A673 (cell line): ENCODE measurements around the gene SLC16A3. TPM values are rescaled to one million over a fixed set of nuclear protein-coding genes. Genes with fewer than 3 reads are reported as not detected.
"Not testable (repeated sequence)": the region's sequence is repeated elsewhere in the genome, so short reads cannot be mapped to it uniquely, and the experiment has no call there.

Experiments
- BruUV-seq: library from RNA; stranded (reverse); fragments of 400-500 nt; replicated peaks from 2 replicates; lab custom pipeline; 2021; lab: Mats Ljungman, UMichigan
- CTCF ChIA-PET: fragments of 300-600 bp; sonication (Branson Sonifier 250); formaldehyde crosslinking; loops from one replicate; lab custom pipeline; 2022; ENCODE audit warnings: antibody characterized with exemption; lab: Charles Lee
- POLR2A ChIA-PET: fragments of 300-600 bp; sonication (Branson Sonifier 250); formaldehyde crosslinking; loops from one replicate; lab custom pipeline; 2022; ENCODE audit warnings: antibody characterized with exemption; ENCODE audit not compliant: low non-redundant PET; lab: Charles Lee
- DNase-seq: peaks from one replicate; pipeline ENCODE4 v3.0.0-alpha.2; 2015; ENCODE audit warnings: low spot score
- H3K27ac ChIP-seq: fragments of 200-600 bp; sonication (generic); 2 replicates; pipeline ENCODE4 v1.5.1; 2016; ENCODE audit warnings: mixed run types, low read depth, mild to moderate bottlenecking, mixed read lengths, antibody characterized with exemption, low read length; ENCODE audit not compliant: poor library complexity, severe bottlenecking
- H3K27me3 ChIP-seq: fragments of 200-600 bp; sonication (generic); replicated peaks from 2 replicates; pipeline ENCODE4 v1.6.1; 2017; ENCODE audit warnings: mixed run types, low read depth, mild to moderate bottlenecking, mixed read lengths, antibody characterized with exemption, low read length; ENCODE audit not compliant: insufficient read depth, poor library complexity
- H3K36me3 ChIP-seq: fragments of 200-600 bp; sonication (generic); 2 replicates; pipeline ENCODE4 v1.6.1; 2016; ENCODE audit warnings: mixed run types, mild to moderate bottlenecking, mixed read lengths, antibody characterized with exemption, low read length; ENCODE audit not compliant: insufficient read depth, poor library complexity, severe bottlenecking
- H3K4me1 ChIP-seq: fragments of 200-600 bp; sonication (generic); 2 replicates; pipeline ENCODE4 v1.6.1; 2017; ENCODE audit warnings: mixed run types, mild to moderate bottlenecking, mixed read lengths, antibody characterized with exemption, low read length; ENCODE audit not compliant: insufficient read depth, poor library complexity, severe bottlenecking
- H3K4me3 ChIP-seq: fragments of 200-600 bp; sonication (generic); 2 replicates; pipeline ENCODE4 v1.5.1; 2016; ENCODE audit warnings: low read depth, mixed run types, mild to moderate bottlenecking, mixed read lengths, low read length; ENCODE audit not compliant: poor library complexity, severe bottlenecking
- H3K9me3 ChIP-seq: fragments of 200-600 bp; sonication (generic); 2 replicates; pipeline ENCODE4 v1.6.1; 2016; ENCODE audit warnings: mixed run types, low read depth, mild to moderate bottlenecking, mixed read lengths, antibody characterized with exemption, low read length; ENCODE audit not compliant: poor library complexity, severe bottlenecking
- EZH2 ChIP-seq: fragments of 200-600 bp; sonication (generic); IDR thresholded peaks from 2 replicates; pipeline ENCODE4 v1.6.1; 2017; ENCODE audit warnings: borderline replicate concordance, low read depth, mild to moderate bottlenecking, mixed read lengths, antibody characterized with exemption, low read length; ENCODE audit not compliant: poor library complexity, severe bottlenecking
- intact Hi-C: fragments of 100-400 bp; cut with micrococcal nuclease; formaldehyde crosslinking; loops from one replicate; pipeline ENCODE4 v1.10.0; 2022; ENCODE audit not compliant: unreplicated experiment
- total RNA-seq: library from RNA; stranded (reverse); gene quantifications from 2 replicates; pipeline ENCODE4 v1.2.3, GENCODE V29; 2021
- TF ChIP-seq, protein P1 (sequence below): fragments of 300-800, 200-600 bp; sonication (generic); conservative IDR thresholded peaks from 2 replicates; pipeline ENCODE4 v1.5.1; 2017; ENCODE audit warnings: low read depth, mild to moderate bottlenecking, antibody characterized with exemption, low read length, moderate library complexity, mixed read lengths

The SLC16A3 gene
- total RNA-seq, 1 experiment from 2014 or later: 0.97 TPM

- no peak overlapping the region for H3K27ac ChIP-seq
- no TSS peak for BruUV-seq
- ChIA-PET CTCF (interaction anchor here (0.6 kb wide), 1 partner anchor 191 kb away, joined by 3 read pairs; no protein-coding TSS in a partner anchor), POLR2A (no interaction called here)
- H3K27me3 ChIP-seq: no peaks in the 10 kb centered on the region
- DNase-seq: no peak
- no peaks in the 10 kb centered on the region for H3K9me3 ChIP-seq
- peaks cover 9% of the 10 kb centered on the region for H3K4me1 ChIP-seq
- TF ChIP-seq, protein P1, sequence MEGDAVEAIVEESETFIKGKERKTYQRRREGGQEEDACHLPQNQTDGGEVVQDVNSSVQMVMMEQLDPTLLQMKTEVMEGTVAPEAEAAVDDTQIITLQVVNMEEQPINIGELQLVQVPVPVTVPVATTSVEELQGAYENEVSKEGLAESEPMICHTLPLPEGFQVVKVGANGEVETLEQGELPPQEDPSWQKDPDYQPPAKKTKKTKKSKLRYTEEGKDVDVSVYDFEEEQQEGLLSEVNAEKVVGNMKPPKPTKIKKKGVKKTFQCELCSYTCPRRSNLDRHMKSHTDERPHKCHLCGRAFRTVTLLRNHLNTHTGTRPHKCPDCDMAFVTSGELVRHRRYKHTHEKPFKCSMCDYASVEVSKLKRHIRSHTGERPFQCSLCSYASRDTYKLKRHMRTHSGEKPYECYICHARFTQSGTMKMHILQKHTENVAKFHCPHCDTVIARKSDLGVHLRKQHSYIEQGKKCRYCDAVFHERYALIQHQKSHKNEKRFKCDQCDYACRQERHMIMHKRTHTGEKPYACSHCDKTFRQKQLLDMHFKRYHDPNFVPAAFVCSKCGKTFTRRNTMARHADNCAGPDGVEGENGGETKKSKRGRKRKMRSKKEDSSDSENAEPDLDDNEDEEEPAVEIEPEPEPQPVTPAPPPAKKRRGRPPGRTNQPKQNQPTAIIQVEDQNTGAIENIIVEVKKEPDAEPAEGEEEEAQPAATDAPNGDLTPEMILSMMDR: no peak
- TF ChIP-seq EZH2: no peak
- no peaks in the 10 kb centered on the region for H3K36me3 ChIP-seq
- intact Hi-C loops: no loop called here
- H3K4me3 ChIP-seq: no peak overlapping the region
Observed at GRCh38 chr17:82203920-82204319, 24.9 kb upstream of the SLC16A3 start.

DNA sequence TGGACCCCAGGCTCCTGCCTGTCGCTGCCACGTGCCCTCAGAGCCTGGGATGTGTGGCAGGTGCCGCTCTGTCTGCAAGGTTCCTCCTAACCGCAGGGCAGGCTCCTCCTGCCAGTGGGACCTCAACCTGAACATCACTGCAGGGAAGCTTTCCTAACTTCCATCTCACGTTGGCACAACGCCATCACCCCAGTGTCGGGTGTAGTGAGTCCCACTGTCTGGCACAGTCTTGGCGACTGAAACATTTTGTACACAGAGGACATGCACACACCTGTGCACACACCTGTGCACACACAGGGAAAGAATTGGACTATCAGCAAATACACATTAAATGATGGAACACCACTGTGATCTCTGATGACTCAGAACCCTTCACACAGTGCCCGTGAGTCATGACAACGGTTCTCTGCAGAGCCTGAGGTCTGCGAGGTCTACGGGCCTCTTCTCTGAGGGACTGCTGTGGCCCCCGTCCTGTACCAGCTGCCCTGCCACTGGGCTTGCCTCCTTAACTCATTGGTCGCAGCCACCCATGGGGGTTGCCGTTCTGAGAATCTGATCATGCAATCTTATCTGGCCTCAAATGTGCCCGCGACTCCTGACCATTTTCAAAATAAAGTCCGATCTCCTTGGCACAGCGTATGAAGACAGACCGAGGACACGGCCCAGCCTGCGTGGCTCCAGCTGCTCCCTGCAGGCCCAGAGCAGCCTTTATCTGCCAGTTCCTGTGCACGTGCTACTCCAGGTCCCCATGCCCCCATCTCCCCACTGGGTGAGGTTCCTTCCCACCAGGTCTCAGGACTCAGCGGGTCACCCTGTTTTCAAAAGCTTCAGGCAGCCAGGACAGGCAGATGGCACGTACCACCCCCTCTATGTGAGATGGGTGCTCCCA is 23.8 kb upstream of the SLC16A3 start:
- Histone ChIP-seq H3K36me3 (no peaks in the 10 kb centered on the region), H3K27ac (no peak overlapping the region), H3K4me3 (no peak overlapping the region), H3K4me1 (peaks cover 9% of the 10 kb centered on the region), H3K9me3 (no peaks in the 10 kb centered on the region), H3K27me3 (no peaks in the 10 kb centered on the region)
- ChIA-PET CTCF (interaction anchor here (0.9 to 1.0 kb wide), 3 partner anchors 9 to 220 kb away, joined by 3 read pairs; no protein-coding TSS in a partner anchor), POLR2A (no interaction called here)
- intact Hi-C loops: no loop called here
- TF ChIP-seq, protein P1: no peak
- TF ChIP-seq EZH2: no peak
- DNase-seq: no peak
- no TSS peak for BruUV-seq

- peak overlapping the region; percentile 16 for H3K27ac ChIP-seq
Observed at GRCh38 chr17:82205720-82206508, 22.9 kb upstream of the SLC16A3 start.

GRCh38 chr17:82210655-82211054 is 18.2 kb upstream of the SLC16A3 start:
- H3K4me3 ChIP-seq, H3K36me3 ChIP-seq, DNase-seq, H3K27ac ChIP-seq, BruUV-seq, intact Hi-C loops, CTCF ChIA-PET, POLR2A ChIA-PET, H3K27me3 ChIP-seq, H3K9me3 ChIP-seq: not testable (repeated sequence)
- peaks cover 14% of the 10 kb centered on the region for H3K4me1 ChIP-seq

More at GRCh38 chr17:82205720-82206508, 22.9 kb upstream of the SLC16A3 start:
- intact Hi-C loops: no loop called here
- DNase-seq: peak; percentile 91
- Histone ChIP-seq H3K4me1 (peaks cover 9% of the 10 kb centered on the region), H3K4me3 (no peak overlapping the region), H3K27me3 (no peaks in the 10 kb centered on the region), H3K36me3 (no peaks in the 10 kb centered on the region), H3K9me3 (no peaks in the 10 kb centered on the region)
- CTCF ChIA-PET: interaction anchor here (0.6 to 1.0 kb wide), 5 partner anchors 8 to 230 kb away, joined by 3 to 4 read pairs (median 3); no protein-coding TSS in a partner anchor
- POLR2A ChIA-PET: interaction anchor here (0.5 kb wide), 1 partner anchor 315 kb away, joined by 4 read pairs; no protein-coding TSS in a partner anchor
- TF ChIP-seq, protein P1: peak; percentile 91
- TF ChIP-seq EZH2: no peak
- no TSS peak for BruUV-seq
